Activated gamma-delta T cell treated with anti-CD3 and anti-CD28 coated beads, Interleukin-2, amount 50 U/mL, for 16 hours (primary cell): Measurements from ENCODE around the gene HBG1.

Source experiments
- DNase-seq: peaks from one replicate; pipeline ENCODE4 v3.0.0-alpha.2; 2020; ENCODE audit warnings: low read depth

The HBG1 gene

DNA sequence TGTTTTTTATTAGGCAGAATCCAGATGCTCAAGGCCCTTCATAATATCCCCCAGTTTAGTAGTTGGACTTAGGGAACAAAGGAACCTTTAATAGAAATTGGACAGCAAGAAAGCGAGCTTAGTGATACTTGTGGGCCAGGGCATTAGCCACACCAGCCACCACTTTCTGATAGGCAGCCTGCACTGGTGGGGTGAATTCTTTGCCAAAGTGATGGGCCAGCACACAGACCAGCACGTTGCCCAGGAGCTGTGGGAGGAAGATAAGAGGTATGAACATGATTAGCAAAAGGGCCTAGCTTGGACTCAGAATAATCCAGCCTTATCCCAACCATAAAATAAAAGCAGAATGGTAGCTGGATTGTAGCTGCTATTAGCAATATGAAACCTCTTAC lies 24.2 kb downstream of the HBG1 start:
- DNase-seq = no peak

DNA sequence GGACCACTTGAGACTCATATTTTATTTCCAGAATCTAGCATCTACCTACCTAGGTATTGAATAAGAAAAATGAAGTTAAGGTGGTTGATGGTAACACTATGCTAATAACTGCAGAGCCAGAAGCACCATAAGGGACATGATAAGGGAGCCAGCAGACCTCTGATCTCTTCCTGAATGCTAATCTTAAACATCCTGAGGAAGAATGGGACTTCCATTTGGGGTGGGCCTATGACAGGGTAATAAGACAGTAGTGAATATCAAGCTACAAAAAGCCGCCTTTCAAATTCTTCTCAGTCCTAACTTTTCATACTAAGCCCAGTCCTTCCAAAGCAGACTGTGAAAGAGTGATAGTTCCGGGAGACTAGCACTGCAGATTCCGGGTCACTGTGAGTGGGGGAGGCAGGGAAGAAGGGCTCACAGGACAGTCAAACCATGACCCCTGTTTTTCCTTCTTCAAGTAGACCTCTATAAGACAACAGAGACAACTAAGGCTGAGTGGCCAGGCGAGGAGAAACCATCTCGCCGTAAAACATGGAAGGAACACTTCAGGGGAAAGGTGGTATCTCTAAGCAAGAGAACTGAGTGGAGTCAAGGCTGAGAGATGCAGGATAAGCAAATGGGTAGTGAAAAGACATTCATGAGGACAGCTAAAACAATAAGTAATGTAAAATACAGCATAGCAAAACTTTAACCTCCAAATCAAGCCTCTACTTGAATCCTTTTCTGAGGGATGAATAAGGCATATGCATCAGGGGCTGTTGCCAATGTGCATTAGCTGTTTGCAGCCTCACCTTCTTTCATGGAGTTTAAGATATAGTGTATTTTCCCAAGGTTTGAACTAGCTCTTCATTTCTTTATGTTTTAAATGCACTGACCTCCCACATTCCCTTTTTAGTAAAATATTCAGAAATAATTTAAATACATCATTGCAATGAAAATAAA lies 24.8 kb downstream of the HBG1 start:
- no peak for DNase-seq

DNA sequence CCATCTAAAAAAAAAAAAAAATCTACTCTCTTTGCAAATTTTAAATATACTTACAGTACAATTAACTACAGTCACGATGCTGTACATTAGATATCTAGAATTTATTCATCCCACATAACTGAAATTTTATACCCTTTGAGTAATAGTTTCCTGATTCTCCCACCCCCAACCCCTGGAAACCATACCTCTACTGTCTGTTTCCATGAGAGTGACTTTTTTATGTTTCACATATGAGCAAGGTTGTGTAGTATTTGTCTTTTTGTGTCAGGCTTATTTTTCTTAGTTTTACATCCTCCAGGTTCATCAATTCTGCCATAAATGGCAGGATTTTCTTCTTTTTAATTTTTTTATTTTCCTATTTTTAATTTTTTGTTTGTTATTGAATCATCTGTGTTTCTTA lies 26.0 kb downstream of the HBG1 start:
- no peak for DNase-seq

DNA sequence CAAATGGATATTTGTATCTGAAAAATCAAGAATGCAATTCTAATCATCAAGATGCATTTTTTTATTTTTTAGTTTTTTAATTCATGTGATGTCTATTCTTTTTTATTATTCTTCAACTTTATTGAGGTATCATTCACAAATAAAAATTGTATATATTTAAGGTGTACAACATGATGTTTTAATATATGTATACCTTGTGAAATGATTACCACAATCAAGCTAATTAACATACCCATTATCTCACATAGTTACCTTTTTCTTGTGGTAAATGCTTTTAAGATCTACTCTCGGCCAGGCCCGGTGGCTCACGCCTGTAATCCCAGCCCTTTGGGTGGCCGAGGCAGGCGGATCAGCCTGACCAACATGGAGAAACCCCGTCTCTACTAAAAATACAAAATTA lies 26.5 kb downstream of the HBG1 start:
- no peak for DNase-seq

DNA sequence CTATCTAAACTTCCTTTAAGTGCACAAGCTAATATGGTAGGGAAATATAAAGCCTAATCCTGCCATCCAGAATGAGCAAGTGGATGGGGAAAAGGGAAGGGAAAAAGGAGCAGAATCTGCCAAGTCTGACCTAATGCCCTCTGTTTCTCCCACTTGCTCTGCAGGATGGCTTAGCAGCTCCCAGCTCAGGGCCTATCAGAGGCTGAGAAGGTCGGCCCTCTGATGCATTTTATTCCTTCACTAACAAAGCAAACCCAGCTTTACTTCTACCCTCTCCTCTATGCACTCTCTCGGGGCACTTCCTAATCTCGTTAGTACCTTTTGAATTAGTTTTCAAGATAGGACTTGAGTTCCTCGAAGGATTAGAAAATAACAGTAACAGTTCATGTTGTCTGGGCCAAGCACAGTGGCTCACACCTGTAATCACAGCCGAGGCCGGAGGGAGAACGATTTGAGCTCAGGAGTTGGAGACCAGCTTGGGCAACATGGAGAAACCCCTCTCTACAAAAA lies 39.2 kb downstream of the HBG1 start:
- DNase-seq = no peak

DNA sequence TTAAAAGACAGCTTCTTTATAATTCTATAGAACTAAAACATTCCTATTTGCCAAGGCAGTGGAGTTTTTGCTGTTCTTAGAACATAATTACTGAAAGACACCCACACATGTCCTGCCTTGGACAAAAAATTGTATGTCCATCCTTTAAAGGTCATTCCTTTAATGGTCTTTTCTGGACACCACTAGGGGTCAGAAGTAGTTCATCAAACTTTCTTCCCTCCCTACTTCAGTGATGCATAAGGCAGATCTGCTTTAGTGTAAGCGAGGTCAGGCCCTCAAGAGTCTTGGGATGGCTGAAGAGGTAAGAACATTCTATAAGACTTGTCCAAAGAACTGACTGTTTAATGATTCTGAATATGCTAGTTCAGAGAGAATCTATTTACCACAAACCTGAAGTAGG lies 44.9 kb downstream of the HBG1 start:
- DNase-seq = no peak

DNA sequence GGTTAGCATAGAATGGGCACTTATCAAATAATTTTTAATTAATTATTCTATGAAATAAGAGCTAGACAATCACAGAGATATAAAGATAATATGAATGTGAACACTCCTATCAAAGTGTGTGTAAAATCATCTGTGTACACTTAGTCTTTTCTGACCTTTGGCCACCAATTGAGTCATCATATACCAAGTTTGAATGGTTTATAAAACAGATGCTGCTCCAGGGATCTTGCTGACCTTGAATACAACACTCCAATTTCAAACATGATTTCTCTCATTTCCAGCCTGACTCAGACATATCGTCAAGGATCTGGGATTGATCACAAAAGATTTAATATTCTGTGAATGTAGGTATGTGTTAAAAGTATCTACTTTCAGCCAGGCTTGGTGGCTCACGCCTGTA lies 46.3 kb downstream of the HBG1 start:
- DNase-seq = no peak

DNA sequence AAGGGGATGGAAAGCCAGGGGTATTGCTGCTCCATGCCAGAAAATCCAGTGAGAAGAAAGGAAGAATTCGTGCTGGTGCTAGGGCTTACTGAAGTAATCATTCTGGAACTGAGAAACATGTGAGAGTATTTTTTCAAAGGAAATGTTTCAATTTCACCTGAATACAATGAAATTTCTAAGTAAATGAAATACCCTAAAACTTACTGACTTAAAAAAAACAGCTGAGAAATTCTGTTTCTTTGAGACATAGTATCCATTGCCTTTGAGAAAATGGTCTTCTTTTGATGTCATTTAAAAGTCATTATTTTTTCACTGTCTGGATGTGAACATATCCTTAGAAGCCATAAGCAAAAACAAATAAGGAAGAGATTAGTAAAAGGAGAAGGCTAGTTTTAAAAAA lies 49.1 kb downstream of the HBG1 start, which contains the start of gene OR51V1:
Gene OR51V1, minus strand, starts transcription at position 101 of the 400 bp plus-strand sequence. Its CDS starts 0 bp downstream, at position 101.
- no peak for DNase-seq

DNA sequence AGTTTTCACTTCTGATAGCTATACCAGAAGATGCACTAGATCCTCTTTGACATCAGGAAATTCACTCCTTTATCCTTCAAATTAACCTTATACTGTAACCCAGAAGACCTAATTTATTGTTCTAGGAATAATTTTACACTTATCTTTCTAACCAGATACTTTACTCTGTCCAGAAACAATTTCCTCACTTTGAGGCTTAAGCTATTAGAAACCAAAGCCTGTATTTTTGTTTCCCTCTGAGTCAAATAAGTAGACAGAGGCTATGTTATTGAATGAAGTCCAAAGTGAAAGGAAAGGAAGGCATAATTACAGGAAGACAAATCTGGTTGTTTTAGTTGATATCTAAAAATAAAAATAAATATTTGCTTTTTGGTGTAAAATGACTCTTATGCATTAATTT lies 51.4 kb downstream of the HBG1 start:
- DNase-seq = no peak
